ENCODE measurements around the gene HKDC1.

HKDC1 gene

GRCh38 chr10:69242040-69242851 lies 22.1 kb downstream of the HKDC1 start:
- H3K27ac ChIP-seq = no peak overlapping the region
- no peaks in the 10 kb centered on the region for H3K9me3 ChIP-seq (ENCODE audit: severe bottlenecking)

GRCh38 chr10:69242852-69243212 lies 22.7 kb downstream of the HKDC1 start:
- H3K4me3 ChIP-seq (ENCODE audit: low read depth, low read length) = no peak overlapping the region
- no peaks in the 10 kb centered on the region for H3K36me3 ChIP-seq
- DNase-seq = no peak
- no peaks in the 10 kb centered on the region for H3K9me3 ChIP-seq (ENCODE audit: severe bottlenecking)
- H3K27me3 ChIP-seq (ENCODE audit: insufficient read depth, low read depth, severe bottlenecking) = no peaks in the 10 kb centered on the region
- no peak overlapping the region for H3K27ac ChIP-seq
- TF ChIP-seq CTCF (IDR thresholded peaks at IDR 0.05; ENCODE audit: low read depth, low read length) = no peak

More at GRCh38 chr10:69242040-69242851, 22.1 kb downstream of the HKDC1 start:
- TF ChIP-seq CTCF (IDR thresholded peaks at IDR 0.05; ENCODE audit: low read depth, low read length) = no peak
- no peak for DNase-seq
- Histone ChIP-seq H3K27me3 (ENCODE audit: insufficient read depth, low read depth, severe bottlenecking) (no peaks in the 10 kb centered on the region), H3K4me3 (ENCODE audit: low read depth, low read length) (no peak overlapping the region), H3K36me3 (no peaks in the 10 kb centered on the region)

GRCh38 chr10:69243817-69244216 lies 23.7 kb downstream of the HKDC1 start:
- Histone ChIP-seq H3K9me3 (ENCODE audit: severe bottlenecking) (no peaks in the 10 kb centered on the region), H3K27me3 (ENCODE audit: insufficient read depth, low read depth, severe bottlenecking) (no peaks in the 10 kb centered on the region), H3K36me3 (no peaks in the 10 kb centered on the region), H3K27ac (no peak overlapping the region), H3K4me3 (ENCODE audit: low read depth, low read length) (no peak overlapping the region)
- TF ChIP-seq CTCF (IDR thresholded peaks at IDR 0.05; ENCODE audit: low read depth, low read length) = no peak
- DNase-seq = no peak

GRCh38 chr10:69246036-69246435 lies 25.9 kb downstream of the HKDC1 start:
- no peak for TF ChIP-seq CTCF (IDR thresholded peaks at IDR 0.05; ENCODE audit: low read depth, low read length)
- no peak overlapping the region for H3K4me3 ChIP-seq (ENCODE audit: low read depth, low read length)
- no peak for DNase-seq

GRCh38 chr10:69246581-69247312 lies 26.6 kb downstream of the HKDC1 start:
- H3K9me3 ChIP-seq (ENCODE audit: severe bottlenecking) = peaks cover 3% of the 10 kb centered on the region
- H3K4me3 ChIP-seq (ENCODE audit: low read depth, low read length) = no peak overlapping the region
- H3K27ac ChIP-seq = no peak overlapping the region
- no peak for DNase-seq
- H3K27me3 ChIP-seq (ENCODE audit: insufficient read depth, low read depth, severe bottlenecking) = no peaks in the 10 kb centered on the region
- H3K36me3 ChIP-seq = no peaks in the 10 kb centered on the region
- no peak for TF ChIP-seq CTCF (IDR thresholded peaks at IDR 0.05; ENCODE audit: low read depth, low read length)

More at GRCh38 chr10:69246036-69246435, 25.9 kb downstream of the HKDC1 start:
- no peak overlapping the region for H3K27ac ChIP-seq
- H3K27me3 ChIP-seq (ENCODE audit: insufficient read depth, low read depth, severe bottlenecking) = no peaks in the 10 kb centered on the region
- H3K36me3 ChIP-seq = no peaks in the 10 kb centered on the region
- H3K9me3 ChIP-seq (ENCODE audit: severe bottlenecking) = no peaks in the 10 kb centered on the region
